GM12892 (cell line): Measurements from ENCODE around the gene NELL1.

Experiments used
- POLR2A ChIP-seq: IDR thresholded peaks from 2 replicates; pipeline ENCODE4 v1.6.1; 2011; ENCODE audit warnings: low read depth, low read length, control low read depth
- POLR2AphosphoS5 ChIP-seq: IDR thresholded peaks from 2 replicates; pipeline ENCODE4 v1.6.1; 2011; ENCODE audit warnings: low read depth, low read length, control low read depth
- TAF1 ChIP-seq: IDR thresholded peaks from 2 replicates; pipeline ENCODE4 v1.6.1; 2011; ENCODE audit warnings: low read depth, mild to moderate bottlenecking, control low read depth, low read length, borderline replicate concordance

DNA sequence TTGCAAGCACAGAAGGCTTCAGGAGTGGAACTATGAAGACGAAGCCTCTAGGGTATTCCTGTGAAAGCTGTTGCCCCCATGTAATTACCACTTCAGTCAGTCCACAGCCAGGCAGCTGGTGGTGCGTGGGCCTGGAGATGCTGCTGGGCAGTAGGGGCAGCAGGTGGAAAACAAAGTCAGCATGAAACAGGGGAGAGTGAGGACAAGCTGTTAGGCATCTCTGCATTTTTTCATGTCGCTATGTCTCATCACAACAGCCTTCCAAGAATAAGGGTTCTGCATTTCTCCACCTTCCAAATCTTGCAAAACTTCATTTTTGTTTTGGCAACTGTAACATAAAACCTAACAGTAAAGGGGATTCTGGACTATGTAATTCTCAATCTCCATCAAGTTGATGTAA lies 757.5 kb downstream of the NELL1 start:
- TF ChIP-seq POLR2A (no peak), POLR2AphosphoS5 (no peak), TAF1 (no peak)
